ENCODE data around the gene SDR9C7. TPM values are rescaled to one million over a fixed set of nuclear protein-coding genes. Genes with fewer than 3 reads are reported as not detected.

SDR9C7 gene
- total and polyA plus RNA-seq, 2 of the 8 experiments (the other 6 are each of a cell fraction or from before 2014, with no cell fraction given): 0.11 TPM; not detected in 1

DNA sequence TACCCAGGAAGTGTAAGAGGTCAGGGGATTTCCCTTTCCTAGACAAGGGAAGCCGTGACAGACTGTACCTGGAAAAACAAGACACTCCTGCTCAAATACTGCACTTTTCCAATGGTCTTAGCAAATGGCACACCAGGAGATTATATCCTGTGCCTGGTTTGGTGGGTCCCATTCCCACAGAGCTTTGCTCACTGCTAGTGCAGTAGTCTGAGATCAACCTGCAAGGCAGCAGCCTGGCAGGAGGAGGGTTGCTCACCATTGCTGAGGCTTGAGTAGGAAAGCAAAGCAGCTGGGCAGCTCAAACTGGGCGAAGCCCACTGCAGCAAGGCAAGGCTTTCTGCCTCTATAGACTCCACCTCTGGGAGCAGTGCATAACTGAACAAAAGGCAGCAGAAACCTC, 24.2 kb upstream of the SDR9C7 start:
- no peaks in the 10 kb centered on the region for H3K79me1 ChIP-seq (ENCODE audit: low read depth, low read length)
- no peaks in the 10 kb centered on the region for H3K23me2 ChIP-seq (ENCODE audit: low read depth, low read length)
- no peak overlapping the region for H3K14ac ChIP-seq (ENCODE audit: insufficient read length)
- POLR2A ChIA-PET (ENCODE audit: partially characterized antibody): no interaction called here
- FAIRE-seq (no peak), DNase-seq (ENCODE audit: low read depth in 1 of 2, low spot score in 2 of 2) (no peak)
- WGBS, 2 experiments (ENCODE audit: extremely low coverage in 1 of 2, insufficient coverage in 1 of 2, insufficient read length in 1 of 2, insufficient replicate concordance in 2 of 2, low coverage in 1 of 2, low lambda C conversion rate in 2 of 2, missing lambda C conversion rate in 1 of 2): 82% methylated on average over 2 of the region's 2 CpGs; no CpG with 5 or more reads in 1 of the 2 experiments
- no peak overlapping the region for H4K5ac ChIP-seq (ENCODE audit: insufficient read length, low read depth, low read length)
- H3K18ac ChIP-seq (ENCODE audit: extremely low read depth, low read length): no peak overlapping the region
- no peak overlapping the region for H3K4me2 ChIP-seq (ENCODE audit: insufficient read depth in 1 of 2, low read depth in 2 of 2, low read length in 2 of 2)
- H2BK12ac ChIP-seq (ENCODE audit: low read depth, low read length): no peak overlapping the region
- H3K4me1 ChIP-seq (replicated peaks in 1 of 4; ENCODE audit: control insufficient read depth in 3 of 4, insufficient read depth in 4 of 4, low read length in 3 of 4): no peaks in the 10 kb centered on the region
- H2BK120ac ChIP-seq (replicated peaks; ENCODE audit: low read depth, low read length): no peak overlapping the region
- peaks cover 19 to 24% of the 10 kb centered on the region in 2 experiments for H3K9me3 ChIP-seq (ENCODE audit: insufficient read depth in 2 of 2, low read depth in 1 of 2, low read length in 1 of 2)
- no peaks in the 10 kb centered on the region for H3K79me2 ChIP-seq (ENCODE audit: control insufficient read depth in 1 of 2, insufficient read depth in 2 of 2, low read length in 2 of 2)
- H3K4me3 ChIP-seq (ENCODE audit: extremely low read depth in 1 of 4, insufficient read depth in 2 of 4, low read depth in 3 of 4, low read length in 4 of 4): no peak overlapping the region
- no peak overlapping the region for H3K4ac ChIP-seq (replicated peaks; ENCODE audit: insufficient read length, low read depth, low read length)
- H2AFZ ChIP-seq (ENCODE audit: low read length): no peak overlapping the region
- no peak overlapping the region for H3K9ac ChIP-seq (replicated peaks in 1 of 4; ENCODE audit: extremely low read depth in 1 of 4, low read depth in 3 of 4, low read length in 3 of 4)
- no peak overlapping the region for H2BK5ac ChIP-seq (ENCODE audit: low read depth, low read length)
- no peaks in the 10 kb centered on the region for H4K20me1 ChIP-seq (replicated peaks in 1 of 2; ENCODE audit: control insufficient read depth in 1 of 2, insufficient read depth in 2 of 2, low read length in 2 of 2)
- H2AK5ac ChIP-seq (ENCODE audit: low read depth, low read length): no peak overlapping the region
- no peak overlapping the region for H3K56ac ChIP-seq (replicated peaks; ENCODE audit: insufficient read length, low read depth, low read length)
- no peak overlapping the region for H2BK15ac ChIP-seq (ENCODE audit: low read length)
- H2BK20ac ChIP-seq (ENCODE audit: low read length): no peak overlapping the region
- H3K27me3 ChIP-seq (replicated peaks in 1 of 4; ENCODE audit: control insufficient read depth in 3 of 4, extremely low read depth in 1 of 4, insufficient read depth in 3 of 4, low read length in 3 of 4): no peaks in the 10 kb centered on the region
- H3K23ac ChIP-seq (ENCODE audit: insufficient read length): no peak overlapping the region
- no peak overlapping the region for H3K27ac ChIP-seq (ENCODE audit: low read depth, low read length)
- no peak overlapping the region for H4K8ac ChIP-seq (ENCODE audit: extremely low read depth, insufficient read depth, low read length)
- no peak for TF ChIP-seq CREB1 (IDR thresholded peaks at IDR 0.05)
- no peak for TF ChIP-seq POLR2AphosphoS5 (IDR thresholded peaks at IDR 0.05; ENCODE audit: low read depth, low read length)
- no peak for TF ChIP-seq KDM1A (IDR thresholded peaks at IDR 0.05; ENCODE audit: borderline replicate concordance, low read length)
- no peak for TF ChIP-seq SP2 (IDR thresholded peaks at IDR 0.05; ENCODE audit: low read length)
- TF ChIP-seq GTF2F1 (IDR thresholded peaks at IDR 0.05; ENCODE audit: borderline replicate concordance, low read depth, low read length): no peak
- TF ChIP-seq SIRT6 (IDR thresholded peaks at IDR 0.05; ENCODE audit: low read length): no peak
- no peak for TF ChIP-seq EP300 (IDR thresholded peaks at IDR 0.05; ENCODE audit: borderline replicate concordance in 1 of 2, low read depth in 2 of 2, low read length in 2 of 2)
- TF ChIP-seq TEAD4 (IDR thresholded peaks at IDR 0.05; ENCODE audit: low read depth, low read length): no peak
- TF ChIP-seq, protein P1, sequence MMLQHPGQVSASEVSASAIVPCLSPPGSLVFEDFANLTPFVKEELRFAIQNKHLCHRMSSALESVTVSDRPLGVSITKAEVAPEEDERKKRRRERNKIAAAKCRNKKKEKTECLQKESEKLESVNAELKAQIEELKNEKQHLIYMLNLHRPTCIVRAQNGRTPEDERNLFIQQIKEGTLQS (IDR thresholded peaks at IDR 0.05; ENCODE audit: insufficient read depth, low read depth, low read length): no peak
- no peak for TF ChIP-seq NRF1 (IDR thresholded peaks at IDR 0.05; ENCODE audit: low read depth, low read length)
- TF ChIP-seq SRF (IDR thresholded peaks at IDR 0.05; ENCODE audit: low read depth, low read length): no peak
- CTCF ChIA-PET (ENCODE audit: partially characterized antibody): interaction anchor here (0.9 kb wide), 1 partner anchor 197 kb away, joined by 4 read pairs; no protein-coding TSS in a partner anchor
- H4K91ac ChIP-seq (replicated peaks; ENCODE audit: insufficient read length, low read length): no peak overlapping the region
- no peaks in the 10 kb centered on the region for H3K36me3 ChIP-seq (ENCODE audit: control insufficient read depth in 2 of 4, insufficient read depth in 4 of 4, low read length in 3 of 4)

Measured in H1 (cell line).